ENCODE data around the gene NOL3. TPM values are rescaled to one million over a fixed set of nuclear protein-coding genes. Genes with fewer than 3 reads are reported as not detected.

The NOL3 gene
- total and polyA plus RNA-seq, 9 of the 15 experiments (the other 6 are each of a cell fraction or from before 2014, with no cell fraction given) = 0.45 to 14.0 (median 5.4) TPM

DNA sequence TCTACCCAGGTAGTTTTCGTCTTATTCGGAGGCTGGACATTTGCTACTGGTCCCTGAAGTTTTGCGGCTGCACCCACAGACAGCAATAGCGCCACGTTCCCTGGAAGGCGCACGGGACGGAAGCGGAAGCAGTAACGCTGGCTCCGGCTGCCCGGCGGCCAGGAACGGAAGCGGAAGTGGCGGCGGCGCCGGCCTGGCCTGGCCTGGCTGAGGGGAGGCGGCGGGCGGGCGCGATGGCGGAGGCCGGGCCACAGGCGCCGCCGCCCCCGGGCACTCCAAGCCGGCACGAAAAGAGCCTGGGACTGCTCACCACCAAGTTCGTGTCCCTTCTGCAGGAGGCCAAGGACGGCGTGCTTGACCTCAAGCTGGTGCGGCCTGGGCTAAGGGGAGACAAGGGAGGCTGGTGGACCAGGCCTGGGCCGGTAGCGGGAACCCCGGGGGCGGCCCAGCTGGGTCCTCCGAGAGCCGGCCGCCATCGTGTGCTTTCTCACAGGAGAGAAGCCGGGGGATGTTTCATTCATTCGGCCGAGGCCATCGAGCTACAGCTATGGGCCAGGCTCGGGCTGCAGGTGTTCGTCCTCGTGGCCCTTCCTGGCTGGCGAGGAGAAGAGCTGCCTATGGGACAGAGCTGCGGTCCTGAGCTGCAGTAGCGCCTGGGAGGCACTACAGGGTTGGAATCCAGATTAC lies 21.8 kb downstream of the NOL3 start, which contains the start of gene E2F4 (continued):
- TF ChIP-seq, protein P1, sequence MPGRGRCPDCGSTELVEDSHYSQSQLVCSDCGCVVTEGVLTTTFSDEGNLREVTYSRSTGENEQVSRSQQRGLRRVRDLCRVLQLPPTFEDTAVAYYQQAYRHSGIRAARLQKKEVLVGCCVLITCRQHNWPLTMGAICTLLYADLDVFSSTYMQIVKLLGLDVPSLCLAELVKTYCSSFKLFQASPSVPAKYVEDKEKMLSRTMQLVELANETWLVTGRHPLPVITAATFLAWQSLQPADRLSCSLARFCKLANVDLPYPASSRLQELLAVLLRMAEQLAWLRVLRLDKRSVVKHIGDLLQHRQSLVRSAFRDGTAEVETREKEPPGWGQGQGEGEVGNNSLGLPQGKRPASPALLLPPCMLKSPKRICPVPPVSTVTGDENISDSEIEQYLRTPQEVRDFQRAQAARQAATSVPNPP (IDR thresholded peaks at IDR 0.05; ENCODE audit: borderline replicate concordance, insufficient read depth, insufficient read length) = no peak
- TF ChIP-seq SMAD4 (CRISPR knock-in tag; conservative IDR thresholded peaks at IDR 0.05) (peak; percentile 74), POLR2H (tag; IDR thresholded peaks at IDR 0.05; ENCODE audit: low read depth) (no peak), LEF1 (IDR thresholded peaks at IDR 0.05) (no peak), GABPA (tag; conservative IDR thresholded peaks at IDR 0.05; ENCODE audit: low read depth) (peak; percentile 98), ZNF347 (CRISPR knock-in tag; IDR thresholded peaks at IDR 0.05; ENCODE audit: low read depth) (no peak), ZNF707 (CRISPR knock-in tag; conservative IDR thresholded peaks at IDR 0.05) (no peak), MAFG (tag; conservative IDR thresholded peaks at IDR 0.05) (no peak), FOXJ3 (CRISPR knock-in tag; IDR thresholded peaks at IDR 0.05) (no peak), GATAD2A (IDR thresholded peaks at IDR 0.05) (no peak), ZNF551 (CRISPR knock-in tag; IDR thresholded peaks at IDR 0.05) (no peak), LARP7 (IDR thresholded peaks at IDR 0.05) (no peak), EZH2 (IDR thresholded peaks at IDR 0.05; ENCODE audit: borderline replicate concordance, low read depth, low read length) (no peak), ZNF140 (CRISPR knock-in tag; IDR thresholded peaks at IDR 0.05) (no peak), ZNF24 (IDR thresholded peaks at IDR 0.05) (0 out of 2 replicates have a peak, but pooled peaks have one; percentile 8), HDAC1 (IDR thresholded peaks at IDR 0.05) (peak in 1 of 2 experiments; percentile 85; a peak in 2 of 4 replicates)
- TF ChIP-seq, protein P2, sequence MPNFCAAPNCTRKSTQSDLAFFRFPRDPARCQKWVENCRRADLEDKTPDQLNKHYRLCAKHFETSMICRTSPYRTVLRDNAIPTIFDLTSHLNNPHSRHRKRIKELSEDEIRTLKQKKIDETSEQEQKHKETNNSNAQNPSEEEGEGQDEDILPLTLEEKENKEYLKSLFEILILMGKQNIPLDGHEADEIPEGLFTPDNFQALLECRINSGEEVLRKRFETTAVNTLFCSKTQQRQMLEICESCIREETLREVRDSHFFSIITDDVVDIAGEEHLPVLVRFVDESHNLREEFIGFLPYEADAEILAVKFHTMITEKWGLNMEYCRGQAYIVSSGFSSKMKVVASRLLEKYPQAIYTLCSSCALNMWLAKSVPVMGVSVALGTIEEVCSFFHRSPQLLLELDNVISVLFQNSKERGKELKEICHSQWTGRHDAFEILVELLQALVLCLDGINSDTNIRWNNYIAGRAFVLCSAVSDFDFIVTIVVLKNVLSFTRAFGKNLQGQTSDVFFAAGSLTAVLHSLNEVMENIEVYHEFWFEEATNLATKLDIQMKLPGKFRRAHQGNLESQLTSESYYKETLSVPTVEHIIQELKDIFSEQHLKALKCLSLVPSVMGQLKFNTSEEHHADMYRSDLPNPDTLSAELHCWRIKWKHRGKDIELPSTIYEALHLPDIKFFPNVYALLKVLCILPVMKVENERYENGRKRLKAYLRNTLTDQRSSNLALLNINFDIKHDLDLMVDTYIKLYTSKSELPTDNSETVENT (CRISPR knock-in tag; IDR thresholded peaks at IDR 0.05) = peak; percentile 39; the same call in 1 of the 2 replicates
- TF ChIP-seq, protein P3, sequence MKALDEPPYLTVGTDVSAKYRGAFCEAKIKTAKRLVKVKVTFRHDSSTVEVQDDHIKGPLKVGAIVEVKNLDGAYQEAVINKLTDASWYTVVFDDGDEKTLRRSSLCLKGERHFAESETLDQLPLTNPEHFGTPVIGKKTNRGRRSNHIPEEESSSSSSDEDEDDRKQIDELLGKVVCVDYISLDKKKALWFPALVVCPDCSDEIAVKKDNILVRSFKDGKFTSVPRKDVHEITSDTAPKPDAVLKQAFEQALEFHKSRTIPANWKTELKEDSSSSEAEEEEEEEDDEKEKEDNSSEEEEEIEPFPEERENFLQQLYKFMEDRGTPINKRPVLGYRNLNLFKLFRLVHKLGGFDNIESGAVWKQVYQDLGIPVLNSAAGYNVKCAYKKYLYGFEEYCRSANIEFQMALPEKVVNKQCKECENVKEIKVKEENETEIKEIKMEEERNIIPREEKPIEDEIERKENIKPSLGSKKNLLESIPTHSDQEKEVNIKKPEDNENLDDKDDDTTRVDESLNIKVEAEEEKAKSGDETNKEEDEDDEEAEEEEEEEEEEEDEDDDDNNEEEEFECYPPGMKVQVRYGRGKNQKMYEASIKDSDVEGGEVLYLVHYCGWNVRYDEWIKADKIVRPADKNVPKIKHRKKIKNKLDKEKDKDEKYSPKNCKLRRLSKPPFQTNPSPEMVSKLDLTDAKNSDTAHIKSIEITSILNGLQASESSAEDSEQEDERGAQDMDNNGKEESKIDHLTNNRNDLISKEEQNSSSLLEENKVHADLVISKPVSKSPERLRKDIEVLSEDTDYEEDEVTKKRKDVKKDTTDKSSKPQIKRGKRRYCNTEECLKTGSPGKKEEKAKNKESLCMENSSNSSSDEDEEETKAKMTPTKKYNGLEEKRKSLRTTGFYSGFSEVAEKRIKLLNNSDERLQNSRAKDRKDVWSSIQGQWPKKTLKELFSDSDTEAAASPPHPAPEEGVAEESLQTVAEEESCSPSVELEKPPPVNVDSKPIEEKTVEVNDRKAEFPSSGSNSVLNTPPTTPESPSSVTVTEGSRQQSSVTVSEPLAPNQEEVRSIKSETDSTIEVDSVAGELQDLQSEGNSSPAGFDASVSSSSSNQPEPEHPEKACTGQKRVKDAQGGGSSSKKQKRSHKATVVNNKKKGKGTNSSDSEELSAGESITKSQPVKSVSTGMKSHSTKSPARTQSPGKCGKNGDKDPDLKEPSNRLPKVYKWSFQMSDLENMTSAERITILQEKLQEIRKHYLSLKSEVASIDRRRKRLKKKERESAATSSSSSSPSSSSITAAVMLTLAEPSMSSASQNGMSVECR (CRISPR knock-in tag; IDR thresholded peaks at IDR 0.05) = peak; percentile 85
- TF ChIP-seq, protein P4, sequence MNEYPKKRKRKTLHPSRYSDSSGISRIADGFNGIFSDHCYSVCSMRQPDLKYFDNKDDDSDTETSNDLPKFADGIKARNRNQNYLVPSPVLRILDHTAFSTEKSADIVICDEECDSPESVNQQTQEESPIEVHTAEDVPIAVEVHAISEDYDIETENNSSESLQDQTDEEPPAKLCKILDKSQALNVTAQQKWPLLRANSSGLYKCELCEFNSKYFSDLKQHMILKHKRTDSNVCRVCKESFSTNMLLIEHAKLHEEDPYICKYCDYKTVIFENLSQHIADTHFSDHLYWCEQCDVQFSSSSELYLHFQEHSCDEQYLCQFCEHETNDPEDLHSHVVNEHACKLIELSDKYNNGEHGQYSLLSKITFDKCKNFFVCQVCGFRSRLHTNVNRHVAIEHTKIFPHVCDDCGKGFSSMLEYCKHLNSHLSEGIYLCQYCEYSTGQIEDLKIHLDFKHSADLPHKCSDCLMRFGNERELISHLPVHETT (CRISPR knock-in tag; conservative IDR thresholded peaks at IDR 0.05 in 1 of 2, IDR thresholded peaks at IDR 0.05 in 1 of 2) = peak in 1 of 2 experiments; percentile 69; a peak in 2 of 4 replicates
